Measurements from ENCODE around the gene LMX1B.
"Not testable (repeated sequence)": the region's sequence is repeated elsewhere in the genome, so short reads cannot be mapped to it uniquely, and the experiment has no call there.

LMX1B gene

DNA sequence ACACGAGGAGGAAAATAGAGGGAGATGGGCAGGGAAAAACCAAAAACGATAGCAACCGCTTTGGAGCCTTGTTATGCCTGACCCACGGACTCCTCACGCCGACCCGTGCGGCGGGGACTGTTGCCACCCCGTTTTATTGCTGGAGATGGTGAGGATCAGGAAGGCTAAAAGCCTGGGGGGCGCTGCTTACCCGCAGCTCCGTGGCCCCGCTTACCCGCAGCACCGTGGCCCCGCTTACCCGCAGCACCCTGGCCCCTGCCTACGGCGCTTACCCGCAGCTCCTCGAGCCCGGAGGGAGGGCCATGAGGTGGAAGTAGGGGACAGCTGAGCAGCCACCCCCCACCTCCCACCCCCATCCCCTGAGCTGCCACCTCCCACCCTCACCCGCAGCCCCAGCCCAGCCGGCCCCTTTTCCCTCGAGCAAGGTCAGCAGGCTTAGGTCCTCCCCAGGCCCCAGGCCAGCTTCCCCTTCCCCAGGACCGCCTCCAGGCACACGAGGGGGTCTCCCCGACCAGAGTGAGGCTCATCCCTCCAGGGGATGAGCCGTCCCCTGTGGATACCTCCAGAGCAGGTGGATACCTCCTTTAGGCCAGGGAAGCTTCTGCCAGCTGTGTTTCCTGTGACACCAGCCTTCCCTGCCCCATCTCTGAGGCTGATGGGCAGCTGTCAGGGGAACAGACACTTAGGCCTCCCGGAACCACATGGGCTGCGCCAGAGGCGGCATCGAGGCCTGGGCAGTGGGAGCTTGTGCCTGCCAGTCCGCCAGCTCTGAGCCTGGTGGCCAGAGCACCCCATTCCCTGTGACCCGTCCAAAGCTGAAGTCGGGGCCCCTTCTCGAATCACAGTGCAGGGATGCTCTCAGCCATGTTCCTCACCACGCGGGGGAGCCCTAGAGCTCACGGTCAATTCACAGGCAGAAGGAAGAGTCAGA is 92.3 kb downstream of the LMX1B start:
- peak; percentile 56 to 68 (median 62) for DNase-seq (ENCODE audit: low read depth in 4 of 4, low spot score in 1 of 4)

DNA sequence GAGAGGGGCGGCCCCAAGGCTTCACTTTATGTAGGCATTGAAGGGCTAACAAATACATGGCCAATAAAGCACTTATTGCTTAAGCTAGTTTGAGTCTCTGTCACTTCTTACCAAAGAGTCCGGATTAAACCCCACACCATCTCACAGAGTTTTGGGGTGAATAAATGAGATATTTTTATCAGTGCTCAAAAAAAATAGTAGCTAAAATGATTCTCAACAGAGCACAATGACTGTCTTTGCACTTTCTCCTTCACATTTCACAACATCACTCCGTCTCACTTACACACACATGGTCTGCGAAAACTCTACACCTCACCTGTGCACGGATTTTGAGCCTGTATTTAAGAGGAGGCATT is 92.9 kb downstream of the LMX1B start:
- no peak for DNase-seq (ENCODE audit: low read depth in 4 of 4, low spot score in 1 of 4)

DNA sequence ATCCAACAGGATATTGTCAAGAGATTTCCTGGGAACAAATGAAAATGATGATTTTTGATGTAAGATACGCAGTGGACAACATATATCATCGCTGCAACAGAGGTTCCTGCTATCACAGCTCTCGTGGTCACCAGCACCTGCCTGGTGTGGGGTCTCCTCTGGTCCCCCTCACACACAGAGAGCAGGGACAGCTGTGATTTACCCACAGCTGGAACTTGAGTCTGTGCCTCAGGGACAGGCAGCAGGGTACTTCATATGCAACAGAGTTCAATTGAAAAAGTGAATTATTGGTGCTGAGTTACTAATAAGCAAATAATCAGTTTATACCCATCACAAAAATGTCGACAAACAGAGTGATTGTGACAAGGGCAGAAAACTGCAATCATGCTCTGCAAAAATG is 93.4 kb downstream of the LMX1B start:
- DNase-seq (ENCODE audit: low read depth in 4 of 4, low spot score in 1 of 4): no peak

DNA sequence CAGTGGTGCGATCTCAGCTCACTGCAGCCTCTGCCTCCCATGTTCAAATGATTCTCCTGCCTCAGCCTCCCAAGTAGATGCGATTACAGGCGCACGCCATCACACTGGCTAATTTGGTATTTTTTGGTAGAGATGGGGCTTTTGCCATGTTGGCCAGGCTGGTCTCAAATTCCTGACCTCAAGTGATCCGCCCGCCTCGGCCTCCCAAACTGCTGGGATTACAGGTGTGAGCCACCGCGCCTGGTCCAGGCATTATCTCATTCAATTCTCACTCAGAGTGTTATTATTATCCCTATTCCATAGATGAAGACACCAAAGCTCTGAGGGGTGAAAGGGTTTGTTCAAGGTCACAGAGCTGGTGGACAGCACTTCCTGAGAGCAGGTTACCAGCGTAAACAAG is 94.0 kb downstream of the LMX1B start:
- not testable (repeated sequence) for DNase-seq (ENCODE audit: low read depth in 4 of 4, low spot score in 1 of 4)

DNA sequence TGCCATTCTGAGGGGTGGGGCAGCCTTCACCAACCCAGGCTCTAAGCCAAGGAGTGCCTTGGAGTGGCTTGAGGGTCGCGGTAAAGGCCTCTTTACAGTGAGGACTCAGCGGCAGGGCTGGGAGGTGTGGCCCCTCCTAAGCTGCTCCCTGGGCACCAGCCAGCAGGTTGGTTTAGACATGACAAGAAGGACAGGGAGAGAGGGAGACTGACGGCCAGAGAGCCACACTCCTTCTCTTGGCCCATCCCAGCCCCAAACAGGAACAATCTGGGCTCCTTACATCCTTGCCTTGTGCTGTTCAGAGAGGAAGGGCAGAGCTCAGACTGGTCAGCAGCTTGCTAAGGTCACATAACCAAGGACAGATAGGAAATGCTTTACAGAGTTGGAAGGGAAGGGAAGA is 94.5 kb downstream of the LMX1B start:
- no peak for DNase-seq (ENCODE audit: low read depth in 4 of 4, low spot score in 1 of 4)

DNA sequence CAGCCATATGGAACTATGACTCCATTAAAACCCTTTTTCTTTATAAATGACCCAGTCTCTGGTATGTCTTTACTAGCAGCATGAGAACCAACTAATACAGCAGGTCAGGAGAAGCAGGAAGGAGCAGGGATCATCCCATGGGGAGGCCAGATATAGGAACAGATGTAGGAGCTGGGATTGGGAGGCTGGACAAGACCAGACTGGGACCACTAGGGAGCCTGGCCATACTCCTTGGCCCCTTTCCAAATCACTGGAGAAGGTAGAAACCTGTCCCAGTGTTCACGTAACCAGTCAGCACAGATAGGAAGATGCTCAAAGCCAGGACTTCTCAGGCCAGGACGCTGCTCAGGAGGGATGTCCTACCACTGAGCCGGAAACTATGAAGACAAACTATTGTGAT is 95.5 kb downstream of the LMX1B start:
- DNase-seq (ENCODE audit: low read depth in 4 of 4, low spot score in 1 of 4): no peak

DNA sequence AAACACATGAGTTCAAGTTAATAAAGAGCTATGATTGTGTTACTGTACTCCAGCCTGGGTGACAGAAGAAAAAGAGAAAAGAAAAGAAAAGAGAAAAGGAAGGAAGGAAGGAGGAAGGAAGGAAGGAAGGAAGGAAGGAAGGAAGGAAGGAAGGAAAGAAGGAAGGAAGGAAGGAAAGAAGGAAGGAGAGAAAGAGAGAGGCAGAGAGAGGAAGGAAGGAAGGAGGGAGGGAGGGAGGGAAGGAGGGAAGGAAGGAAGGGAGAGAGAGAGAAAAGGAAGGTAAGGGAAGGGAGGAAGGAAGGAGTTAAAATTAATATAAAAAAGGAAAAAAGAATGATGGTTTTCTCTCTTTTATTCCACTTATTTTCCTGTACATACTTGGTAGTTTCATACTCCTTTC is 101.7 kb downstream of the LMX1B start:
- no peak for DNase-seq (ENCODE audit: low read depth in 4 of 4, low spot score in 1 of 4)

DNA sequence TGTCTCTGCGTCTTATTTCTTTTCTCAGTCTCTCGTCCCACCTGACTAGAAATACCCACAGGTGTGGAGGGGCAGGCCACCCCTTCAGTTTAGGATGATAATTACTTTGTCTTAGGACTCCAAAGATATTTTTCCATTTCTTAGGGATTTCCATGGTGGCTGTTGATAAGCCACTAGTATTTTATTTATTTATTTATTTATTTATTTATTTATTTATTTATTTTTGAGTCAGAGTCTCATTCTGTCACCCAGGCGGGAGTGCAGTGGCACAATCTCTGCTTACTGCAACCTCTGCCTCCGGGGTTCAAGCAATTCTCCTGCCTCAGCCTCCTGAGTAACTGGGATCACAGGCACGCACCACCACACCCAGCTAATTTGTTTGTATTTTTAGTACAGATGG is 103.7 kb downstream of the LMX1B start:
- DNase-seq (ENCODE audit: low read depth in 4 of 4, low spot score in 1 of 4): not testable (repeated sequence)

DNA sequence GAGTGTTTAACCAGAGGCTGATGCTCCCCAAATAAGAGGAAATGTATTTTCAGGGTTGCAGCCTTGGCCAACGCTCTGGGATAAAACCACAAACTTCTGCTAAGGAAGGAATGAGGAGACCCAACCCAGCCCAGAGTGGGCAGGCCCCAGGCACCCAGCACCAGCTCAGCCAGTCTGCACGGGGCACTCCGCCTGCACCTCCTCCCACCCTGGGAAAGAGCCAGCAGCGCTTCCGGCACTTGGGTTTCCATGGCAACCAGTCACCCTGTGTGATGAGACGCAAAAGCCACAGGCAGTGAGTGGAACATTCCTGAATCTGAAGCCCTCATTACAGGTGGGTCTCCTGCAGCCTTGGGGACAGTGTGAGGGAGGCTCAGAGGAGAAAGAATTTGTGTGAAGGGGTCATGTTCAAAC is 105.9 kb downstream of the LMX1B start:
- DNase-seq (ENCODE audit: low read depth in 4 of 4, low spot score in 1 of 4): peak in 3 of 4 experiments; percentile 59 to 71 (median 67)

DNA sequence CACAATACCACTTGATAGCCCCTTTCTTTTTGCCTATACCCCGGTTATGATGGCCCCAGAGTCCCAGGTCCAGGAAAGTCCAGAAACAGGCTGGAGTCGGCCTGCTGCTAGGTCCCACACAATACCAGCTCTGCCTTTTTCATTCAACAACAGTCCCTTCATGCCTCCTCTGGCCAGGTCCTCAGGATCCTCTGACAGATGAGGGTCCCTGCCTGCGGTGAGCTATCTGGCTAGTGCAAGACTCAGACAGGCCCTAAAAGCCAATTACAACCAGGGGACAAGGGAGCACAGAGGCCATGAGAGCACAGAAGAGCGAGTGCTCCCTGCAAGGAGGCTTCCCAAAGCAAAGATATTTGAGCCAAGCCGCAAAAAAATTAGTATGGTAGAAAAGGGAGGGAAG is 106.3 kb downstream of the LMX1B start:
- DNase-seq (ENCODE audit: low read depth in 4 of 4, low spot score in 1 of 4): no peak

DNA sequence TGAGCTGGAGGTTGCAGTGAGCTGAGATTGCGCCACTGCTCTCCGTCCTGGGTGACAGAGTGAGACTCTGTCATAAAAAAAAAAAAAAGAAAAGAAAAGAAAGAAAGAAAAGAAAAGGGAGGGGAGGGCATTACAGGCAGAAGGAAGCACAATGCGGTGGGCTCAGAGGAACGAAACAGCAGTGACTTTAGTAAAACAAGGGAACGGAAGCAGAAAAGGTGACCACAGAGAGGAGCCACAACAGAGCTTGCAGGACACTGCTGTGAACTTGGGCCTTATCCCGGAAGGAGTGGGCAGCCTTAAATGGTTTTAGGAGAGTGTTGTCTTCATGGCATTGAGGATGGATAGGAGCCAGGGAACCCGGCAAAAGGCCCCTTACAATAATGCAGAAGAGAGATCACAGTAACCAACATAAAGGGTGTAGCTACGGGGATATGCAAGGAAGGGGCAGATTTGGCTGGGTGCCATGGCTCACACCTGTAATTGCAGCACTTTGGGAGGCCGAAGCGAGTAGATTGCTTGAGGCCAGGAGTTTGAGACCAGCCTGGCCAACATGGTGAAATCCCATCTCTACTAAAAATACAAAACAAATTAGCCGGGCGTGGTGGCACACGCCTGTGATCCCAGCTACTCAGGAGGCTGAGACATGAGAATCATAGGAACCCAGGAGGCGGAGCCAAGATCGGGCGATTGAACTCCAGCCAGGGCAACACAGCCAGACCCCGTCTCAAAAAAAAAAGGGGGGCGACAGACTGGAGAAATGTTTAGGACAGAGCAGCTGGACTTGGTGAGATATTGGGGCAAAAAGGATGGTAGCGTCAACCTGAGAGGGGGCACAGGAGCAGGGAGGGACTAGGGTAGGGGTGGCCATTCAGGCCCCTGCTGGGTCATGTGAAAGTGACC is 107.2 kb downstream of the LMX1B start:
- no peak for DNase-seq (ENCODE audit: low read depth in 4 of 4, low spot score in 1 of 4)

DNA sequence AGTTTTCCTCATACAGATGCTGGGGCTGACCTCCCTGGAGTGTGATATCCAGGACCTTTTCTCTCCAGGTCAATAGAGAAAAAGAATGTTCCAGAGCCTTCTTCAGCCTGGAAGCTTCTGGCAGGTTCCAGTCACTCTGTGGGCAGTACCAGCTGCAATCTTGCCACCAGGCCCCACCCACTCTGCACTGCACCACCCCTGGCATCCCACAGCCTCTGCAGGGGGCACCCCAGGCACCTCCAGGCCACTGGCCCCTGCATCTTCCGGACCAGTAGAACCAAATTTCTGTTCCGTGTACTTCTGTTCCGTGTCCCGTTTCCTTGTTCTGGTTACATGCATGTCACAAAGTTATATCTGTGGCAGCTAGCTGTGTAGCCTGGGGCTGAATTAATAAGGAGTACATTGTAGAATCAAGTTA is 107.8 kb downstream of the LMX1B start:
- no peak for DNase-seq (ENCODE audit: low read depth in 4 of 4, low spot score in 1 of 4)

DNA sequence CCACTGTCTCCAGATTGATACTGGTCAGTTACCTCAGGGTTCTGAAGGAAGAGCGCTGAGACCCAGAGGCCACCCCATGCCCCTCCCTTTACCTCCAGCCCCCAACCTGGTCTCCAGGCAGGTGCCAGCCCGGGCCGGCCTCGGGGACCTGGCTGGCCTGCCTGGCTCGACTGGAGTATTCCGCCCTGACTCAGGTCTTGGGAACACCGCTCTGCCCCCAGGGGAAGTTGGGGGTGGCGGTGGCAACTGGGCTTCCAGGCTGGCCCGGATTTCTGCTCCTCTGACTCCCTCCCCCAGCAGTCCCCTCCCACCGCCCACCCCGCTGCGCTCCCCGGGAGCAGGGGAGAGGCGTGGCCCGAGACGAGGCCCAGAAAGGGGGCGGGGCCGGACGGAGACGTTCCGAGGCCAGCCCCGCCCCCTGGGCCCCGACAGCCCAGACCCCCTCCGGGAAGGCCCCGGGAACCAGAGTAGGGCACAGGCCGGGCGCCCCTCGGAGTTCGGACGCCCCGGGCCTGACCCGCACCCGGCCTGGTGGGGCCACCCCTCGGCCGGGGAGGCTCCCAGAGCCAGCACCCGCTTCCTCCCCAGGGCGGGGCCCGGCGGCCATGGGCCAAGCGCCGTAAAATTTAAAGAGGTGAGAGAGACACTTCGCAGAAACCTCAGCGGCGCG is 108.7 kb downstream of the LMX1B start:
- DNase-seq (ENCODE audit: low read depth in 4 of 4, low spot score in 1 of 4): peak; percentile 85 to 92 (median 86)

DNA sequence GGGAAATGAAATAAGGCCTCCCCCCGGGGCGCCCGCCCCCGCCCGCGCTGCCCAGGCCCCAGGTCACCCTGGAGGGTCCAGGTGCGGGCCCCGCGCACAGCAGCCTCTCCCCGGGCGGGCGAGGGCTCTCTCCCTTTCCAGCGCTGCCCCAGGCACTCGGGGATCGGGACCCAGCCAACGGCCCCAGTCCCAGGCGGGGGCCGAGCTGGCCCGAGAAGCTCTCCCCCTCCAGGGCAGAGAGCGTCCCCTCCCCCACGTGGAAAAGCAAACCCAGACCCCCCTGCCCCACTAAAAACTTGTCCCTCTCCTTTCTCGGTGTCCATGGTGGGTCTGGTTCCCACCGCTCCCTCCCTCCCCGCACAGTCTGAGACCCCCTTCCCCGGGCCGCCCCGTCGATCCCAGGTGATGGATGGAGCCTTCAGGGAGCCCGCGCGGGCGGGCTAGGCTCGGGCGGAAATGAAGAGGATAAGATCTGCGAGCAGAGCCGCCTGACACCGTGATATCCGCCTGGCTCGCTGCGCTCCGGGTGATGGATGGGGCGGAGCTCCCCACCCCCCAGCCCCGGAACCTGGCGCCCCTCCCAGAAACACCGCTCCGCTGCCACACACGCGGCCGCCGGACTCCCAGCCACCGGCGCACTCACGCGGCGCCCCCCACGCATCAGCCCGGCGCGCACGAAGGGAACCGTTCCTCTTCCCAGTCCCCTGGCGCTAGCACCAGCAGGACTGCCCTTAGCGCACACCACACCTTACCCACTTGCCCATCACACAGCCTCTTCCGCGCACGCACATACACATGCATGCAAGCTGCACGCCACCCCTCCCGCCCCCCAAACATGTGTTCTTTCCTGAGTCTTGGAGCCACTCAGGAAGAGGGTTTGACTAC is 109.4 kb downstream of the LMX1B start:
- DNase-seq (ENCODE audit: low read depth in 4 of 4, low spot score in 1 of 4): peak in 3 of 4 experiments; percentile 51 to 64 (median 56)

DNA sequence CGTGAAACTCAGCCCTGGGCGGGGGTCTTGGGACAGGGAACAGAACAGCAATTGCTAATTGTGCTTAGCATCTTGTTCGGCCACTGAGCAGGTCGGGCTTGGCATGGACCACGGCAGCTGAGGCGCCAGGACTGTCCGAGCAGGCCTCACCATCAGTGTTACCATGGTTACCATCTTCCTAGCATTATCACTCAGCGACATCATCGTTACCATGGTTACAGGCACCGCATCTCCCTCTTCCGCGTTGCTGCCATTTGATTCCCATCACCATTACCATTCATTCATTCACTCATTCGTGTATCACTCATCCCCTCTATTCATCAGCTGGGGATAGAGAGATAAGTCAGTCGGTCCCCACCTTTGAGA is 110.1 kb downstream of the LMX1B start:
- no peak for DNase-seq (ENCODE audit: low read depth in 4 of 4, low spot score in 1 of 4)

DNA sequence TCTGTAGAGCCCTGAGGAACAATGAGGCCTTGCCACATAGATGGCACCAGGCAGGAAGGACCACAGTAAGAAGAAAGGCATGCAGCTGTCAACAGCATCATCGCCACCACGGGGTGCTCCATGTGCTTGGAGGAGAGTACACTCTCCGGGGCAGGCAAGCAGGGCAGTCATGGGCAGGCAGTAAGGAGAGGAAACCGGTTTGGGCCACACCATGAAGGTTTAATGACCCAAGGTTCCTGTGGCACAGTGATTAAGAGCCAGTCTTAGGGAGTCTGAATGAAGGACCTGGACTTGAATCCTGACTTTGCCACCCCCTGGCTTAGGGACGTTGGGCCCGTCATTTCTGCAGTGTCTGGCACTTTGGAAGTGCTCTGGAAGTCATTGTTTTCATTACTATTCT is 110.5 kb downstream of the LMX1B start:
- DNase-seq (ENCODE audit: low read depth in 4 of 4, low spot score in 1 of 4): no peak

DNA sequence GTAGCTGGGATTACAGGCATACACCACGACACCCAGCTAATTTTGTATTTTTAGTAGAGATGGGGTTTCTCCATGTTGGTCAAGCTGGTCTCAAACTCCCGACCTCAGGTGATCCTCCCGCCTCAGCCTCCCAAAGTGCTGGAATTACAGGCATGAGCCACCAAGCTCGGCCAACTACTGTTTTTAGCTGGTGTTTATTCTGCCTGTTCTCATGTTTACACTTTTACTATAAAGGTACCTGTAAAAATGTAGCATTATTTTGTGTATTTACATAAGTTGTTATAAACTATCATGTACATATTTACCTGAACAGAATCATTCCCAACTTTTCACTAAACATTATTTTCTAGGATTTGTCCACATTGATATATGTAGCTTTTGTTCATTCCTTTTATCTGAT is 111.8 kb downstream of the LMX1B start:
- not testable (repeated sequence) for DNase-seq (ENCODE audit: low read depth in 4 of 4, low spot score in 1 of 4)

DNA sequence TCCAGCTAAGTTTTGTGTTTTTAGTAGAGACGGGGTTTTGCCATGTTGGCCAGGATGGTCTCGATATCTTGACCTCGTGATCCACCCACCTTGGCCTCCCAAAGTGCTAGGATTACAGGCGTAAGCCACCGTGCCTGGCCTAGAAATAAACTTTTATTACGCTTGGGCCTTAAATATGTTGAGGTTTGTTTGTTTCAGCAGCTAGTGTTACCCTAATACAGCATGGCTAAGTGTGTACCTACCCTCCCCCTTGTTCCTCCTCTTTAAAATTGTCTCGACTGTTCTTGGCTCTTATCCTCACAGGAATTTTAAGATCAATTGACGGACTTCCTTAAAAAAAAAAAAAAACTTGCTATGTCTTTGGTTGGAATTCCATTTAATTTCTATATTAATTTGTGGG is 114.5 kb downstream of the LMX1B start:
- DNase-seq (ENCODE audit: low read depth in 4 of 4, low spot score in 1 of 4): not testable (repeated sequence)

DNA sequence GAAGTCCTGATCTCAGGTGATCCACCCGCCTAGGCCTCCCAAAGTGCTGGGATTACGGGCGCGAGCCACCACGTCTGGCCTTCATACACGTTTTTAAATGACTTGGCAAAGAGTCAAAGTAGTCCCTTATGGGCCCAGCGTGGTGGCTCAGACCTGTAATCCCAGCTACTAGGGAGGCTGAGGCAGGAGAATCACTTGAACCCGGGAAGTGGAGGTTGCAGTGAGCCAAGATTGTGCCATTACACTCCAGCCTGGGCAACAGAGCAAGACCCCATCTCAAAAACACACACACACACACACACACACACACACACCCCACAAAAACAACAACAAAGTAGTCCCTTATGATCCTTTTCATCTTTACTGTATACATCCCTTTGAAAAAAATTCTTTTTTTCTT is 116.9 kb downstream of the LMX1B start:
- DNase-seq (ENCODE audit: low read depth in 4 of 4, low spot score in 1 of 4): not testable (repeated sequence)

DNA sequence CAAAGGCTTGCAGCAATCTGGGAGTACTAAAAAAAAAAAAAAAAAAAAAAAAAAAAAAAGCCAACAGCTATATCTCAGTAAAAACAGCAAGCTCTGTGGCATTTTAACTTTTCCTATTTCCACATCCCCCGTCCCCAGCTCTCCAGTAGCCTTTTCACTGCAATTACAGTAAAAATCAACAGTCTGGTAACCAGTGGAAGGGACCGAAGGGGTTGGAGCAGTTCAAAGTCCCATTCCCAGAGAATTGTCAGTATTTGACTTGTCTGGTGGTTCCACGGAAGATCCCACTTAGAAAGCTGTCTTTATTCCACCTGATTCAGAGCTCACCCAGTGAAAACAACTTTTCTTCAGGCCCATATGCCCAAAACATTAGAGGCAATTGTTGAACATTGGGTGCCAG is 119.3 kb downstream of the LMX1B start:
- DNase-seq (ENCODE audit: low read depth in 4 of 4, low spot score in 1 of 4): no peak

DNA sequence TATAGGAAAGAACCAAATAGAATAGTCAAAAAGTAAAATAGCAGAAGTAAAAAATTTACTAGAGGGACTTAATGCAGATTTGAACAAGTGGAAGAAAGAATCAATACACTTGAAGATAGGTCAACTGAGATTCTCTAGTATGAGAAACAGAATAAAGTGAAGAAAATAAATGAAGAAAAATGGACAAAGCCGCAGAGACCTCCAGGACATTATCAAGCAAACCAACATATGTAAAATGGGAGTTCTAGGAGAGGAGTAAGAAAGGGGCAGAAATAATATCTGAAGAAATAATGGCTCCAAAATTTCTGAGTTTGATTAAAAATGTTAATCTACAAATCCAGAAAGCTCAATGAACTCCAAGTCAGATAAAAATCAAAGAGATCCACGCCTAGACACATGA is 121.1 kb downstream of the LMX1B start:
- DNase-seq (ENCODE audit: low read depth in 4 of 4, low spot score in 1 of 4): no peak

Measured in stimulated activated CD4-positive, alpha-beta T cell treated with anti-CD3 and anti-CD28 coated beads, Interleukin-1b, Interleukin-23, amount 100 ng/mL, for 24 hours (primary cell).